HEK293 (cell line): ENCODE measurements around the gene TOMM40.
"Not testable (repeated sequence)": the region's sequence is repeated elsewhere in the genome, so short reads cannot be mapped to it uniquely, and the experiment has no call there.

Experiments used
- CTCF ChIA-PET: fragments of 350-600 bp; formaldehyde crosslinking; extraction: SDS; loops from one replicate; lab custom pipeline; 2021; ENCODE audit warnings: antibody characterized with exemption; lab: Yijun Ruan, JAX
- POLR2A ChIA-PET: fragments of 300-600 bp; formaldehyde crosslinking; extraction: SDS; loops from one replicate; lab custom pipeline; 2020; ENCODE audit warnings: antibody characterized with exemption, inconsistent platforms; lab: Yijun Ruan, JAX
- H3K27ac ChIP-seq: fragments of 200-500 bp; sonication (Bioruptor generic); 2 replicates; pipeline ENCODE4 v1.5.1; 2014; ENCODE audit warnings: low read depth, low read length, control low read depth, inconsistent platforms; ENCODE audit errors: extremely low read depth
- H3K36me3 ChIP-seq, 2 experiments: fragments of 200-500 bp in 1 of 2; sonication (Bioruptor generic) in 1 of 2; 1 replicate in 1 of 2; 2 replicates in 1 of 2; pipeline ENCODE4 v1.5.1; 2014 to 2017; ENCODE audit warnings: inconsistent platforms in 2 of 2, low read length in 2 of 2; ENCODE audit not compliant: control insufficient read depth in 2 of 2, insufficient read depth in 1 of 2
- H3K4me1 ChIP-seq: fragments of 200-500 bp; sonication (Bioruptor generic); 2 replicates; pipeline ENCODE4 v1.5.1; 2014; ENCODE audit warnings: mild to moderate bottlenecking, low read length, inconsistent platforms; ENCODE audit not compliant: control insufficient read depth, insufficient read depth
- H3K4me3 ChIP-seq: 2 replicates; pipeline ENCODE4 v1.5.1; 2011; ENCODE audit warnings: low read depth, mild to moderate bottlenecking, control low read depth, low read length, moderate library complexity
- H3K9me3 ChIP-seq: fragments of 200-500 bp; sonication (Bioruptor generic); 2 replicates; pipeline ENCODE4 v1.5.1; 2014; ENCODE audit warnings: low read depth, low read length, inconsistent platforms; ENCODE audit not compliant: control insufficient read depth, insufficient read depth
- CTCF ChIP-seq: fragments of 450-650 bp; formaldehyde crosslinking; IDR thresholded peaks from 2 replicates; pipeline ENCODE4 v1.5.1; 2016; ENCODE audit warnings: missing biosample characterization, missing genetic modification characterization
- GLIS1 ChIP-seq: fragments of 450-650 bp; formaldehyde crosslinking; IDR thresholded peaks from 2 replicates; pipeline ENCODE4 v1.5.1; 2016; ENCODE audit warnings: missing biosample characterization, missing genetic modification characterization
- KLF1 ChIP-seq: fragments of 450-650 bp; formaldehyde crosslinking; IDR thresholded peaks from 2 replicates; pipeline ENCODE4 v1.5.1; 2016; ENCODE audit warnings: missing biosample characterization, missing genetic modification characterization
- KLF9 ChIP-seq: fragments of 450-650 bp; formaldehyde crosslinking; IDR thresholded peaks from 2 replicates; pipeline ENCODE4 v1.5.1; 2016; ENCODE audit warnings: missing biosample characterization, missing genetic modification characterization, low read depth
- OSR2 ChIP-seq: fragments of 450-650 bp; formaldehyde crosslinking; IDR thresholded peaks from 2 replicates; pipeline ENCODE4 v1.5.1; 2016; ENCODE audit warnings: missing biosample characterization, missing genetic modification characterization
- ZBTB20 ChIP-seq: fragments of 450-650 bp; formaldehyde crosslinking; IDR thresholded peaks from 2 replicates; pipeline ENCODE4 v1.5.1; 2016; ENCODE audit warnings: missing biosample characterization, missing genetic modification characterization
- ZBTB7A ChIP-seq: fragments of 450-650 bp; formaldehyde crosslinking; IDR thresholded peaks from 2 replicates; pipeline ENCODE4 v1.5.1; 2016; ENCODE audit warnings: low read depth, missing biosample characterization, missing genetic modification characterization
- ZBTB8A ChIP-seq: fragments of 450-650 bp; formaldehyde crosslinking; IDR thresholded peaks from 2 replicates; pipeline ENCODE4 v1.5.1; 2016; ENCODE audit warnings: missing biosample characterization, missing genetic modification characterization
- ZIC2 ChIP-seq: fragments of 450-650 bp; formaldehyde crosslinking; IDR thresholded peaks from 2 replicates; pipeline ENCODE4 v1.5.1; 2016; ENCODE audit warnings: missing biosample characterization, missing genetic modification characterization
- ZNF19 ChIP-seq: fragments of 450-650 bp; formaldehyde crosslinking; IDR thresholded peaks from 2 replicates; pipeline ENCODE4; 2016; ENCODE audit warnings: missing biosample characterization, missing genetic modification characterization, low read depth
- ZNF514 ChIP-seq: fragments of 450-650 bp; formaldehyde crosslinking; IDR thresholded peaks from 2 replicates; pipeline ENCODE4 v1.5.1; 2016; ENCODE audit warnings: missing biosample characterization, missing genetic modification characterization
- ZNF530 ChIP-seq: fragments of 450-650 bp; formaldehyde crosslinking; IDR thresholded peaks from 2 replicates; pipeline ENCODE4 v1.5.1; 2016; ENCODE audit warnings: low read depth, missing biosample characterization, missing genetic modification characterization
- ZNF629 ChIP-seq: fragments of 450-650 bp; formaldehyde crosslinking; IDR thresholded peaks from 2 replicates; pipeline ENCODE4 v1.5.1; 2017; ENCODE audit warnings: missing biosample characterization, missing genetic modification characterization
- TF ChIP-seq, protein P1 (sequence below): fragments of 450-650 bp; IDR thresholded peaks from 2 replicates; pipeline ENCODE4 v1.5.1; 2018; ENCODE audit warnings: missing biosample characterization, missing genetic modification characterization
- TF ChIP-seq, protein P2 (sequence below): fragments of 450-650 bp; IDR thresholded peaks from 2 replicates; pipeline ENCODE4 v1.5.1; 2018; ENCODE audit warnings: missing biosample characterization, mild to moderate bottlenecking, missing genetic modification characterization
- TF ChIP-seq, protein P3 (sequence below): fragments of 450-650 bp; formaldehyde crosslinking; IDR thresholded peaks from 2 replicates; pipeline ENCODE4 v1.5.1; 2016; ENCODE audit warnings: missing biosample characterization, missing genetic modification characterization, low read depth

Gene TOMM40

GRCh38 chr19:44879309-44880065 is 11.6 kb upstream of the TOMM40 start:
- peaks cover 17 to 54% of the 10 kb centered on the region in 2 experiments for H3K36me3 ChIP-seq
- CTCF ChIA-PET: no interaction called here

DNA sequence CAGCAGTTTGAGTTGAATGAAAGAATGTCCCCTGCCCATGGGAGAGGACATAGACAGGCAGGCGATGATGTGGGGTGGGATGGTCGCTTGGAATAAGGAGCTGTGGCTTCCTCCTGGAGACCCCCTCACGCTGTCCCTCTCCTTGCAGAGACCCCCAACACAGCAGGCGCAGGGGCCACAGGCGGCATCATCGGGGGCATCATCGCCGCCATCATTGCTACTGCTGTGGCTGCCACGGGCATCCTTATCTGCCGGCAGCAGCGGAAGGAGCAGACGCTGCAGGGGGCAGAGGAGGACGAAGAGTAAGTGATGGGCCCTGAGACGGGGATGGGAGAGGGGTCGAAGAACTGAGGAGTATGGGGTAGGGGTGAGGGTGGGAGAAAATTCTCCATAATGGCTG is 9.0 kb upstream of the TOMM40 start:
- Histone ChIP-seq H3K27ac (no peak overlapping the region), H3K36me3 (peaks cover 11 to 45% of the 10 kb centered on the region in 2 experiments; a peak in 2 of 3 replicates), H3K4me3 (no peak overlapping the region), H3K9me3 (no peaks in the 10 kb centered on the region)
- CTCF ChIA-PET: interaction anchor here (0.6 kb wide), 2 partner anchors 21 to 575 kb away, joined by 3 read pairs; no protein-coding TSS in a partner anchor
- TF ChIP-seq, protein P1, sequence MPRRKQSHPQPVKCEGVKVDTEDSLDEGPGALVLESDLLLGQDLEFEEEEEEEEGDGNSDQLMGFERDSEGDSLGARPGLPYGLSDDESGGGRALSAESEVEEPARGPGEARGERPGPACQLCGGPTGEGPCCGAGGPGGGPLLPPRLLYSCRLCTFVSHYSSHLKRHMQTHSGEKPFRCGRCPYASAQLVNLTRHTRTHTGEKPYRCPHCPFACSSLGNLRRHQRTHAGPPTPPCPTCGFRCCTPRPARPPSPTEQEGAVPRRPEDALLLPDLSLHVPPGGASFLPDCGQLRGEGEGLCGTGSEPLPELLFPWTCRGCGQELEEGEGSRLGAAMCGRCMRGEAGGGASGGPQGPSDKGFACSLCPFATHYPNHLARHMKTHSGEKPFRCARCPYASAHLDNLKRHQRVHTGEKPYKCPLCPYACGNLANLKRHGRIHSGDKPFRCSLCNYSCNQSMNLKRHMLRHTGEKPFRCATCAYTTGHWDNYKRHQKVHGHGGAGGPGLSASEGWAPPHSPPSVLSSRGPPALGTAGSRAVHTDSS: no peak
- TF ChIP-seq OSR2 (tag by site-specific recombination) (no peak), ZNF629 (no peak)
- TF ChIP-seq, protein P2, sequence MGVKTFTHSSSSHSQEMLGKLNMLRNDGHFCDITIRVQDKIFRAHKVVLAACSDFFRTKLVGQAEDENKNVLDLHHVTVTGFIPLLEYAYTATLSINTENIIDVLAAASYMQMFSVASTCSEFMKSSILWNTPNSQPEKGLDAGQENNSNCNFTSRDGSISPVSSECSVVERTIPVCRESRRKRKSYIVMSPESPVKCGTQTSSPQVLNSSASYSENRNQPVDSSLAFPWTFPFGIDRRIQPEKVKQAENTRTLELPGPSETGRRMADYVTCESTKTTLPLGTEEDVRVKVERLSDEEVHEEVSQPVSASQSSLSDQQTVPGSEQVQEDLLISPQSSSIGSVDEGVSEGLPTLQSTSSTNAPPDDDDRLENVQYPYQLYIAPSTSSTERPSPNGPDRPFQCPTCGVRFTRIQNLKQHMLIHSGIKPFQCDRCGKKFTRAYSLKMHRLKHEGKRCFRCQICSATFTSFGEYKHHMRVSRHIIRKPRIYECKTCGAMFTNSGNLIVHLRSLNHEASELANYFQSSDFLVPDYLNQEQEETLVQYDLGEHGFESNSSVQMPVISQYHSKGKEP: no peak
- TF ChIP-seq, all 188 proteins: peak for 0
- POLR2A ChIA-PET: no interaction called here
- no peaks in the 10 kb centered on the region for H3K4me1 ChIP-seq

More at GRCh38 chr19:44879309-44880065, 11.6 kb upstream of the TOMM40 start:
- Histone ChIP-seq H3K27ac (no peak overlapping the region), H3K4me3 (no peak overlapping the region), H3K4me1 (no peaks in the 10 kb centered on the region), H3K9me3 (no peaks in the 10 kb centered on the region)
- POLR2A ChIA-PET: no interaction called here
- TF ChIP-seq CTCF (tag by site-specific recombination) (no peak), ZIC2 (tag by site-specific recombination) (peak; percentile 36; the same call in 1 of the 2 replicates), GLIS1 (tag by site-specific recombination) (peak; percentile 84)

- peaks cover 14 to 45% of the 10 kb centered on the region in 2 experiments; a peak in 2 of 3 replicates for H3K36me3 ChIP-seq
- H3K4me1 ChIP-seq, H3K27ac ChIP-seq, H3K9me3 ChIP-seq, POLR2A ChIA-PET, H3K4me3 ChIP-seq: not testable (repeated sequence)
- CTCF ChIA-PET: interaction anchor here (0.6 to 1.7 kb wide), 5 partner anchors 20 to 574 kb away, joined by 3 to 8 read pairs (median 3); no protein-coding TSS in a partner anchor
These were observed 8.2 kb upstream of the TOMM40 start for GRCh38 chr19:44882619-44883397.

- POLR2A ChIA-PET: interaction anchor here (0.5 to 1.2 kb wide), 3 partner anchors 26 to 38 kb away, joined by 3 to 5 read pairs (median 3); partner anchors contain the start of gene NECTIN2
- CTCF ChIA-PET: interaction anchor here (0.9 to 1.7 kb wide), 6 partner anchors 19 to 114 kb away, joined by 3 to 8 read pairs (median 4); partner anchors contain the start of gene NECTIN2
- no peak overlapping the region for H3K4me3 ChIP-seq
- H3K4me1 ChIP-seq: no peaks in the 10 kb centered on the region
- no peaks in the 10 kb centered on the region for H3K9me3 ChIP-seq
- H3K27ac ChIP-seq: no peak overlapping the region
- peaks cover 11 to 44% of the 10 kb centered on the region in 2 experiments; a peak in 2 of 3 replicates for H3K36me3 ChIP-seq
- TF ChIP-seq KLF1 (tag by site-specific recombination): no peak
- TF ChIP-seq, protein P3, sequence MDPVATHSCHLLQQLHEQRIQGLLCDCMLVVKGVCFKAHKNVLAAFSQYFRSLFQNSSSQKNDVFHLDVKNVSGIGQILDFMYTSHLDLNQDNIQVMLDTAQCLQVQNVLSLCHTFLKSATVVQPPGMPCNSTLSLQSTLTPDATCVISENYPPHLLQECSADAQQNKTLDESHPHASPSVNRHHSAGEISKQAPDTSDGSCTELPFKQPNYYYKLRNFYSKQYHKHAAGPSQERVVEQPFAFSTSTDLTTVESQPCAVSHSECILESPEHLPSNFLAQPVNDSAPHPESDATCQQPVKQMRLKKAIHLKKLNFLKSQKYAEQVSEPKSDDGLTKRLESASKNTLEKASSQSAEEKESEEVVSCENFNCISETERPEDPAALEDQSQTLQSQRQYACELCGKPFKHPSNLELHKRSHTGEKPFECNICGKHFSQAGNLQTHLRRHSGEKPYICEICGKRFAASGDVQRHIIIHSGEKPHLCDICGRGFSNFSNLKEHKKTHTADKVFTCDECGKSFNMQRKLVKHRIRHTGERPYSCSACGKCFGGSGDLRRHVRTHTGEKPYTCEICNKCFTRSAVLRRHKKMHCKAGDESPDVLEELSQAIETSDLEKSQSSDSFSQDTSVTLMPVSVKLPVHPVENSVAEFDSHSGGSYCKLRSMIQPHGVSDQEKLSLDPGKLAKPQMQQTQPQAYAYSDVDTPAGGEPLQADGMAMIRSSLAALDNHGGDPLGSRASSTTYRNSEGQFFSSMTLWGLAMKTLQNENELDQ (tag by site-specific recombination): no peak
- TF ChIP-seq ZBTB20 (tag by site-specific recombination): no peak
- TF ChIP-seq KLF9 (tag by site-specific recombination): no peak
- TF ChIP-seq ZNF530 (tag by site-specific recombination): no peak
- TF ChIP-seq ZNF514: no peak
- no peak for TF ChIP-seq ZBTB8A (tag by site-specific recombination)
- no peak for TF ChIP-seq ZBTB7A (tag by site-specific recombination)
- TF ChIP-seq ZNF19 (tag by site-specific recombination): no peak
These were observed 7.1 kb upstream of the TOMM40 start for GRCh38 chr19:44883922-44884321.
